ENCODE results near the gene YJEFN3.

YJEFN3 gene

GRCh38 chr19:19527371-19527656 is 1.4 kb upstream of the YJEFN3 start:
- ATAC-seq = no peak
- no peaks in the 10 kb centered on the region for H3K27me3 Mint-ChIP-seq
- no peaks in the 10 kb centered on the region for H3K9me3 Mint-ChIP-seq
- no peak overlapping the region for H3K27ac Mint-ChIP-seq
- no peak overlapping the region for H3K4me3 Mint-ChIP-seq
- H3K36me3 Mint-ChIP-seq = peaks cover 20% of the 10 kb centered on the region
- H3K4me1 Mint-ChIP-seq = peaks cover 34% of the 10 kb centered on the region

GRCh38 chr19:19527674-19528625 is 761 bp upstream of the YJEFN3 start:
- Mint-ChIP-seq H3K9me3 (no peaks in the 10 kb centered on the region), H3K27ac (no peak overlapping the region), H3K36me3 (peaks cover 20% of the 10 kb centered on the region), H3K27me3 (no peaks in the 10 kb centered on the region), H3K4me1 (peaks cover 35% of the 10 kb centered on the region), H3K4me3 (no peak overlapping the region)
- ATAC-seq = no peak

- Mint-ChIP-seq H3K27ac (no peak overlapping the region), H3K4me1 (peaks cover 22% of the 10 kb centered on the region)
These were observed 1.2 kb downstream of the YJEFN3 start for GRCh38 chr19:19529783-19530422.

GRCh38 chr19:19530423-19530804 is 1.7 kb downstream of the YJEFN3 start:
- H3K4me3 Mint-ChIP-seq = no peak overlapping the region
- peak overlapping the region; percentile 14 for H3K27ac Mint-ChIP-seq
- H3K4me1 Mint-ChIP-seq = peaks cover 17% of the 10 kb centered on the region
- no peaks in the 10 kb centered on the region for H3K27me3 Mint-ChIP-seq
- no peaks in the 10 kb centered on the region for H3K9me3 Mint-ChIP-seq
- no peak for ATAC-seq
- peaks cover 20% of the 10 kb centered on the region for H3K36me3 Mint-ChIP-seq

More at GRCh38 chr19:19529783-19530422, 1.2 kb downstream of the YJEFN3 start:
- H3K36me3 Mint-ChIP-seq = peaks cover 20% of the 10 kb centered on the region
- ATAC-seq = no peak
- H3K4me3 Mint-ChIP-seq = no peak overlapping the region
- H3K27me3 Mint-ChIP-seq = no peaks in the 10 kb centered on the region
- H3K9me3 Mint-ChIP-seq = no peaks in the 10 kb centered on the region

- Mint-ChIP-seq H3K4me1 (peaks cover 16% of the 10 kb centered on the region), H3K27me3 (no peaks in the 10 kb centered on the region), H3K9me3 (no peaks in the 10 kb centered on the region), H3K36me3 (peaks cover 20% of the 10 kb centered on the region), H3K27ac (peak overlapping the region; percentile 14), H3K4me3 (no peak overlapping the region)
- no peak for ATAC-seq
These were observed 2.2 kb downstream of the YJEFN3 start for GRCh38 chr19:19530889-19531288.

GRCh38 chr19:19531951-19532805 is 3.5 kb downstream of the YJEFN3 start:
- no peak overlapping the region for H3K4me3 Mint-ChIP-seq
- peaks cover 12% of the 10 kb centered on the region for H3K4me1 Mint-ChIP-seq
- no peaks in the 10 kb centered on the region for H3K27me3 Mint-ChIP-seq

GRCh38 chr19:19532806-19533701 is 4.3 kb downstream of the YJEFN3 start:
- H3K4me3 Mint-ChIP-seq = no peak overlapping the region
- H3K27ac Mint-ChIP-seq = no peak overlapping the region
- H3K9me3 Mint-ChIP-seq = no peaks in the 10 kb centered on the region
- no peaks in the 10 kb centered on the region for H3K27me3 Mint-ChIP-seq
- H3K36me3 Mint-ChIP-seq = peaks cover 11% of the 10 kb centered on the region
- H3K4me1 Mint-ChIP-seq = peaks cover 18% of the 10 kb centered on the region
- ATAC-seq = no peak

More at GRCh38 chr19:19531951-19532805, 3.5 kb downstream of the YJEFN3 start:
- Mint-ChIP-seq H3K27ac (peak overlapping the region; percentile 11), H3K9me3 (no peaks in the 10 kb centered on the region), H3K36me3 (peaks cover 18% of the 10 kb centered on the region)
- ATAC-seq = peak; percentile 85

GRCh38 chr19:19533841-19534240 is 5.1 kb downstream of the YJEFN3 start:
- Mint-ChIP-seq H3K4me1 (peaks cover 24% of the 10 kb centered on the region), H3K4me3 (no peak overlapping the region), H3K9me3 (no peaks in the 10 kb centered on the region), H3K36me3 (peaks cover 6% of the 10 kb centered on the region), H3K27ac (no peak overlapping the region), H3K27me3 (peaks cover 7% of the 10 kb centered on the region)
- ATAC-seq = no peak

- H3K4me3 Mint-ChIP-seq = no peak overlapping the region
- peaks cover 6% of the 10 kb centered on the region for H3K36me3 Mint-ChIP-seq
- peaks cover 15% of the 10 kb centered on the region for H3K27me3 Mint-ChIP-seq
- peaks cover 28% of the 10 kb centered on the region for H3K4me1 Mint-ChIP-seq
- no peaks in the 10 kb centered on the region for H3K9me3 Mint-ChIP-seq
- no peak for ATAC-seq
- H3K27ac Mint-ChIP-seq = no peak overlapping the region
These were observed 6.0 kb downstream of the YJEFN3 start for GRCh38 chr19:19534556-19535265.

GRCh38 chr19:19535311-19536191 is 6.8 kb downstream of the YJEFN3 start:
- Mint-ChIP-seq H3K27ac (no peak overlapping the region), H3K27me3 (peaks cover 19% of the 10 kb centered on the region), H3K36me3 (peaks cover 6% of the 10 kb centered on the region), H3K4me3 (no peak overlapping the region), H3K9me3 (no peaks in the 10 kb centered on the region), H3K4me1 (peaks cover 30% of the 10 kb centered on the region)
- ATAC-seq = no peak

- no peak for ATAC-seq
- H3K27me3 Mint-ChIP-seq = peaks cover 37% of the 10 kb centered on the region
- peaks cover 35% of the 10 kb centered on the region for H3K4me1 Mint-ChIP-seq
- H3K9me3 Mint-ChIP-seq = no peaks in the 10 kb centered on the region
- H3K36me3 Mint-ChIP-seq = no peaks in the 10 kb centered on the region
- peak overlapping the region; percentile 64 for H3K4me3 Mint-ChIP-seq
- H3K27ac Mint-ChIP-seq = peak overlapping the region; percentile 37
These were observed 8.7 kb downstream of the YJEFN3 start for GRCh38 chr19:19537075-19538048.

GRCh38 chr19:19538061-19538784 is 9.5 kb downstream of the YJEFN3 start, which contains the start of gene CILP2:
CILP2 (plus strand) TSS chr19:19538265; CDS start chr19:19538350, 85 bp downstream.
- ATAC-seq = peak; percentile 18
- peak within 1 kb of the TSS; percentile 37 for H3K27ac Mint-ChIP-seq
- peaks cover 45% of the 10 kb centered on the region for H3K27me3 Mint-ChIP-seq
- H3K36me3 Mint-ChIP-seq = no peaks in the 10 kb centered on the region
- H3K4me1 Mint-ChIP-seq = peaks cover 34% of the 10 kb centered on the region
- peak within 1 kb of the TSS; percentile 64 for H3K4me3 Mint-ChIP-seq
- H3K9me3 Mint-ChIP-seq = no peaks in the 10 kb centered on the region
